Neural progenitor cell (in vitro differentiated cells): ENCODE results near the gene FZD4. TPM values are rescaled to one million over a fixed set of nuclear protein-coding genes. Genes with fewer than 3 reads are reported as not detected.
"Not testable (repeated sequence)": the region's sequence is repeated elsewhere in the genome, so short reads cannot be mapped to it uniquely, and the experiment has no call there.

Experiments
- DNase-seq: peaks from one replicate; pipeline ENCODE4 v3.0.0-alpha.2; 2016; ENCODE audit warnings: low spot score
- H2AFZ ChIP-seq: fragments of 200-600 bp; sonication (generic); replicated peaks from 2 replicates; pipeline ENCODE4 v1.6.1; 2016; ENCODE audit warnings: antibody characterized with exemption
- H3F3A ChIP-seq: fragments of 200-600 bp; sonication (generic); 2 replicates; pipeline ENCODE4 v1.6.1; 2016; ENCODE audit warnings: antibody characterized with exemption, low read depth
- H3K27ac ChIP-seq: fragments of 200-600 bp; sonication (generic); 2 replicates; pipeline ENCODE4 v1.5.1; 2016; ENCODE audit warnings: mild to moderate bottlenecking
- H3K27me3 ChIP-seq: fragments of 200-600 bp; sonication (generic); 2 replicates; pipeline ENCODE4 v1.6.1; 2016; ENCODE audit warnings: mild to moderate bottlenecking, moderate library complexity
- H3K36me3 ChIP-seq: fragments of 200-600 bp; sonication (generic); 2 replicates; pipeline ENCODE4 v1.5.1; 2016
- H3K4me1 ChIP-seq: fragments of 200-600 bp; sonication (generic); 2 replicates; pipeline ENCODE4 v1.6.1; 2016; ENCODE audit warnings: mixed run types
- H3K4me2 ChIP-seq: fragments of 200-600 bp; sonication (generic); 2 replicates; pipeline ENCODE4 v1.6.1; 2016
- H3K4me3 ChIP-seq: fragments of 200-600 bp; sonication (generic); 2 replicates; pipeline ENCODE4 v1.5.1; 2016
- H3K79me2 ChIP-seq: fragments of 200-600 bp; sonication (generic); 2 replicates; pipeline ENCODE4 v1.6.1; 2016; ENCODE audit warnings: low read depth
- H3K9ac ChIP-seq: fragments of 200-600 bp; sonication (generic); 2 replicates; pipeline ENCODE4 v1.6.1; 2016
- H3K9me3 ChIP-seq: fragments of 200-600 bp; sonication (generic); 2 replicates; pipeline ENCODE4 v1.5.1; 2016; ENCODE audit warnings: low read depth
- H4K20me1 ChIP-seq: fragments of 200-600 bp; sonication (generic); 2 replicates; pipeline ENCODE4 v1.6.1; 2016; ENCODE audit warnings: low read depth
- H3K27ac Mint-ChIP-seq: 3 replicates; pipeline ENCODE4 v1.8.0; 2021; ENCODE audit warnings: mixed read lengths
- H3K27me3 Mint-ChIP-seq: 2 replicates; pipeline ENCODE4 v1.8.0; 2022; ENCODE audit warnings: low read depth, mild to moderate bottlenecking, inconsistent platforms, moderate library complexity, mixed read lengths; ENCODE audit not compliant: insufficient read depth
- H3K36me3 Mint-ChIP-seq: 3 replicates; pipeline ENCODE4 v1.8.0; 2021; ENCODE audit warnings: mixed read lengths
- H3K4me1 Mint-ChIP-seq: 3 replicates; pipeline ENCODE4 v1.8.0; 2021; ENCODE audit warnings: mixed read lengths
- H3K4me3 Mint-ChIP-seq: 3 replicates; pipeline ENCODE4 v1.8.0; 2021; ENCODE audit warnings: mild to moderate bottlenecking, moderate library complexity, mixed read lengths
- H3K9me3 Mint-ChIP-seq: 3 replicates; pipeline ENCODE4 v1.8.0; 2020; ENCODE audit warnings: mixed read lengths
- EZH2 ChIP-seq: fragments of 200-600 bp; sonication (generic); IDR thresholded peaks from 2 replicates; pipeline ENCODE4 v1.6.1; 2017; ENCODE audit warnings: antibody characterized with exemption, mild to moderate bottlenecking, moderate library complexity
- EZH2phosphoT487 ChIP-seq: fragments of 200-600 bp; sonication (generic); IDR thresholded peaks from 2 replicates; pipeline ENCODE4 v1.6.1; 2017; ENCODE audit warnings: antibody characterized with exemption
- total RNA-seq: library from RNA; depleted of rRNA; stranded (reverse); fragments of >200 nt; gene quantifications from 2 replicates; pipeline ENCODE4 v1.2.3, GENCODE V29; 2015; ENCODE audit warnings: low replicate concordance
- TF ChIP-seq, protein P1 (sequence below): fragments of 200-600 bp; sonication (generic); IDR thresholded peaks from 2 replicates; pipeline ENCODE4 v1.5.1; 2017; ENCODE audit warnings: antibody characterized with exemption, mild to moderate bottlenecking

FZD4 gene
- total RNA-seq, 1 donor from 2014 or later = 5.8 TPM

DNA sequence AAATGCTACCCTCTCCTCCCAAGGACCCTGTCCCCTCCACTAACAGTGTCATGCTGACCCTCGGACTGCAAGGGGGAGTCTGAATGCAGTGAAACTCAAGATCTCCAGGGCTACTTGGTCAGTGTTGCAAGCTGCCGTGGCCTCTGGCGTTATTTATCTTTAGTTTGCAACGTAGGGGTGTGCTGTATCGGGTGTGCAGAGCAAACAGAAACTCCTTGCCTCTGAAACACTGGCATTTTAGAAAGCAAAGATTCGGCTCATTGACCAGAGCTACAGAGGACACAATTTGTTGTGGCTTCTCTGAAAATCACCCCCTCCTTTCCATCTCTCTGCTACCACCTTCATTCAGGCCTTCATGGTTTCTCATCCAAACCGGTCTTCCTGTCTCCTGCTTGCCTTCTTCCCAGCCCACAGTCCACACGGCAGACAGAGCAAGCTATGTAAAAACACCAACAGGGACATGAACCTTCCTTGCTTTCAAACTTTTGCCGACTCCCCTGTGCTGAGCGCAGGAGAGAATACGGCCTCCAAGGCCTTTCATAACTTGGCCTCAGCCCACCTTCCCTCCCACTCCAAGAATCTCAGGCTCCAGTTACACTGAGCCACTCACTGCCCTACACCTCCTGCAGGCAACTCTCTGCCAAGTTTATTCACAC is 14.9 kb downstream of the FZD4 start:
- TF ChIP-seq EZH2phosphoT487 (no peak), EZH2 (no peak)
- TF ChIP-seq, protein P1, sequence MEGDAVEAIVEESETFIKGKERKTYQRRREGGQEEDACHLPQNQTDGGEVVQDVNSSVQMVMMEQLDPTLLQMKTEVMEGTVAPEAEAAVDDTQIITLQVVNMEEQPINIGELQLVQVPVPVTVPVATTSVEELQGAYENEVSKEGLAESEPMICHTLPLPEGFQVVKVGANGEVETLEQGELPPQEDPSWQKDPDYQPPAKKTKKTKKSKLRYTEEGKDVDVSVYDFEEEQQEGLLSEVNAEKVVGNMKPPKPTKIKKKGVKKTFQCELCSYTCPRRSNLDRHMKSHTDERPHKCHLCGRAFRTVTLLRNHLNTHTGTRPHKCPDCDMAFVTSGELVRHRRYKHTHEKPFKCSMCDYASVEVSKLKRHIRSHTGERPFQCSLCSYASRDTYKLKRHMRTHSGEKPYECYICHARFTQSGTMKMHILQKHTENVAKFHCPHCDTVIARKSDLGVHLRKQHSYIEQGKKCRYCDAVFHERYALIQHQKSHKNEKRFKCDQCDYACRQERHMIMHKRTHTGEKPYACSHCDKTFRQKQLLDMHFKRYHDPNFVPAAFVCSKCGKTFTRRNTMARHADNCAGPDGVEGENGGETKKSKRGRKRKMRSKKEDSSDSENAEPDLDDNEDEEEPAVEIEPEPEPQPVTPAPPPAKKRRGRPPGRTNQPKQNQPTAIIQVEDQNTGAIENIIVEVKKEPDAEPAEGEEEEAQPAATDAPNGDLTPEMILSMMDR = no peak
- H4K20me1 ChIP-seq = no peaks in the 10 kb centered on the region
- H3K36me3 ChIP-seq = no peaks in the 10 kb centered on the region
- no peak overlapping the region for H3K4me2 ChIP-seq
- Mint-ChIP-seq H3K36me3 (peaks cover 9% of the 10 kb centered on the region), H3K27ac (peak overlapping the region; percentile 57), H3K27me3 (no peaks in the 10 kb centered on the region), H3K9me3 (no peaks in the 10 kb centered on the region), H3K4me3 (no peak overlapping the region), H3K4me1 (peaks cover 15% of the 10 kb centered on the region)
- H2AFZ ChIP-seq = no peak overlapping the region
- H3K79me2 ChIP-seq = no peaks in the 10 kb centered on the region
- H3K27me3 ChIP-seq = no peaks in the 10 kb centered on the region
- DNase-seq = no peak
- no peaks in the 10 kb centered on the region for H3F3A ChIP-seq
- H3K4me3 ChIP-seq = no peak overlapping the region
- no peak overlapping the region for H3K9ac ChIP-seq
- H3K9me3 ChIP-seq = no peaks in the 10 kb centered on the region
- H3K4me1 ChIP-seq = peaks cover 8% of the 10 kb centered on the region
- no peak overlapping the region for H3K27ac ChIP-seq

DNA sequence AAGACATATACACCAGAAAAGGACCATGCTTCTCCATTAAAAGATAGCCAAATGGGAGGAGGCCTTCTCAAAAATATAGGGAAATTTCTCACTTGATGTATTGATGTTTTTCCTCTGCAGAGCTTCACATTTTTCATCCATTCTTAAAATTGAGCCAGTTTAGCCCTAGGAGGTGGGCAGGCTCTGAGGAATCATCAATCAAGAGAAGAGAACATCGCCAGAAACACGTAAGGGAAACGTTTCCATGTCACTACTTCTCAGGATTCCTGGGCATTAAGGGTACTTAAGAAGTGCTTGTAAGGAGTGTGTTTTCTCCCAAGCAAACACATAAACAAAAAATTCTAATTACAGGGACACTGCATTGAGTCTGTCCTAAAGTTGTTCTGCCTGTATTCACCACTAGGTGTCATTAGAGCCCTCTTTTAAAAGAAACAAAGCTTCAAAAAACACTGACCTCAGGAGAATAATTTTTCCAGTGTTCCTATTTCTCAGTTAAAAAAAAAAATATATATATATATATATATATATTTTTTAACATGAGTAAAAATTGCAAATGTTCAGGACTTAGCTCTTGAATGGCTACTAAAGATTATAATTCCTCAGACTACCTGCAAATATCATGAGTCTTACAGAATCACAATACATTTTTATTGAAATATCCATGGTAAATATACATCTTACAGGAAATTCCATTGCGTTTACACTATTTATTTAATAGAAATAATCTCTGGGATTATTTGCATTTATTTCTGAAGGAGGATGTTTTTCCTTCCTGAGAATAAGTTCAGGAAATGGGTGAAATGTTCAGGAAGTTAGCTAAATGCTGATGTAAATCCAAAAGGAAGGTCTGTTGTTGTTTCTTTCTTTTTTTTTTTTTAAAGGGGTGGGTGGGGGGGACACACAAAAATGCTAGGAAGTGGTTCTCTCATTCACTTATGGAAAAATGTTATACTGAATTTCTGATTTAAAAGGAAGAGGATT is 16.0 kb downstream of the FZD4 start:
- H3K27me3 ChIP-seq = no peaks in the 10 kb centered on the region
- no peak overlapping the region for H3K4me2 ChIP-seq
- no peaks in the 10 kb centered on the region for H3F3A ChIP-seq
- no peak overlapping the region for H3K4me3 Mint-ChIP-seq
- no peaks in the 10 kb centered on the region for H3K36me3 ChIP-seq
- H3K27ac Mint-ChIP-seq = no peak overlapping the region
- peaks cover 6% of the 10 kb centered on the region for H3K36me3 Mint-ChIP-seq
- no peak overlapping the region for H3K4me3 ChIP-seq
- H4K20me1 ChIP-seq = no peaks in the 10 kb centered on the region
- no peaks in the 10 kb centered on the region for H3K27me3 Mint-ChIP-seq
- H3K4me1 ChIP-seq = peaks cover 8% of the 10 kb centered on the region
- peaks cover 15% of the 10 kb centered on the region for H3K4me1 Mint-ChIP-seq
- TF ChIP-seq, protein P1 = peak; percentile 75
- TF ChIP-seq EZH2phosphoT487 (no peak), EZH2 (no peak)
- no peak overlapping the region for H2AFZ ChIP-seq
- peak; percentile 58 for DNase-seq
- H3K9me3 ChIP-seq = no peaks in the 10 kb centered on the region
- no peak overlapping the region for H3K9ac ChIP-seq
- no peaks in the 10 kb centered on the region for H3K9me3 Mint-ChIP-seq
- no peak overlapping the region for H3K27ac ChIP-seq
- H3K79me2 ChIP-seq = no peaks in the 10 kb centered on the region

DNA sequence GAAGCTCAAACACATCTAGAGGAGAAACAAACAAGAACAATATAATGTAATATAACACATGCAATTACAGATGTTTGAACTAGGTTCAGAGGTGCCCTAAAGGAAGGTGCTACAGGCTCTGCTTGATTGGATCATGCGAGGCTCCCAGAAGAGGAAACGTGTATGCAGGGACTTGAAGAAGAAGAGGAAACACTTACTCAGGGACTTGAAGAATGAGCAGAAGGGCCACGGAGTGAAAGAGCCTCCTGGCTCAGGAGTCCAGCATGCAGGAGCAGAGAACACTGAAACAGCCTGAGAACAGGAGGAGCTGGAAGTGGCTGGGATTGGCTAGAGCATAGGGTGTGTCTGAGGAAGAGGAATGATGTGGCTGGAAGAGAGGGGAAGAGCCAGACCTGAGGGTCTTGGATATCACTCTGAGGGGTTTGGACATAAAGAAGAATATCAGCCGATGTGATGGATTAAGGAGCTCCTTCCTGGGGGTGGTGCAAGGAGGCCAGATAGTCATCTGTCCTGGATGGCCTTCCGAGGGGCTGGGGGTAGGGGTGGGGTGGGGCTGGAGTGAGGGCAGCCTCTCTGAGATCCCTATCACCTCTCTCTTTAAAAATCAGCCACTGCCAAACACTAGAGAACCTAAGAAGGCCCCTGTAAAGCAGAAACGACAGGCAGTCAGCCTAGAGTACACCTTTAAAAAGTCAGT is 16.8 kb downstream of the FZD4 start:
- Mint-ChIP-seq H3K4me3 (no peak overlapping the region), H3K4me1 (peaks cover 15% of the 10 kb centered on the region), H3K9me3 (no peaks in the 10 kb centered on the region), H3K27ac (peak overlapping the region; percentile 26), H3K27me3 (no peaks in the 10 kb centered on the region), H3K36me3 (no peaks in the 10 kb centered on the region)
- Histone ChIP-seq H4K20me1 (no peaks in the 10 kb centered on the region), H3F3A (no peaks in the 10 kb centered on the region), H3K9ac (no peak overlapping the region), H3K27me3 (no peaks in the 10 kb centered on the region), H3K79me2 (no peaks in the 10 kb centered on the region), H3K4me3 (no peak overlapping the region), H3K4me1 (peaks cover 8% of the 10 kb centered on the region), H2AFZ (no peak overlapping the region), H3K9me3 (no peaks in the 10 kb centered on the region), H3K4me2 (no peak overlapping the region), H3K27ac (no peak overlapping the region), H3K36me3 (no peaks in the 10 kb centered on the region)
- no peak for DNase-seq
- TF ChIP-seq EZH2 (no peak), EZH2phosphoT487 (no peak)
- TF ChIP-seq, protein P1 = no peak

DNA sequence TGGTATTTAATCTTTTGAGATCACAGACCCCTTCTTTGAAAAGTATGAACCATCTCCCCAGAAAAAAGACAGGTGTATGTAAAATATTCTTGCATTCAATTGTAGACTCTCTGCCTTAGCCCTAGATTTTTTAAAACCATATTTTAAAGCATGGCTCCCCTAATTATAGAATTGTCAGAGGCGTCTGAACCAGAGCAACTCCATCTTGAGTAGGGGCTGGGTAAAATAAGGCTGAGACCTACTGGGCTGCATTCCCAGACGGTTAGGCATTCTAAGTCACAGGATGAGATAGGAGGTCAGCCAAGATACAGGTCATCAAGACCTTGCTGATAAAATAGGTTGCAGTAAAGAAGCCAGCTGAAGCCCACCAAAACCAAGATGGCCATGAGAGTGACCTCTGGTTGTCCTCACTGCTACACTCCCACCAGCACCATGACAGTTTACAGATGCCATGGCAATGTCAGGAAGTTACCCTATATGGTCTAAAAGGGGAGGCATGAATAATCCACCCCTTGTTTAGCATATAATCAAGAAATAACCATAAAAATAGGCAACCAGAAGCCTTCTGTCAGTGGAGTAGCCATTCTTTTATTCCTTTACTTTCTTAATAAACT is 17.9 kb downstream of the FZD4 start:
- H3K9ac ChIP-seq, H3K36me3 Mint-ChIP-seq, H3F3A ChIP-seq, DNase-seq, H3K4me2 ChIP-seq, H3K4me3 Mint-ChIP-seq, H3K9me3 Mint-ChIP-seq, H3K4me3 ChIP-seq, H3K36me3 ChIP-seq, H3K79me2 ChIP-seq, H3K27me3 Mint-ChIP-seq, H3K27ac ChIP-seq, H2AFZ ChIP-seq, H3K4me1 ChIP-seq, H3K27me3 ChIP-seq, H3K9me3 ChIP-seq, H3K27ac Mint-ChIP-seq, H4K20me1 ChIP-seq: not testable (repeated sequence)
- H3K4me1 Mint-ChIP-seq = peaks cover 24% of the 10 kb centered on the region
